K562 (cell line): ENCODE data around the gene CDKN2D. TPM values are rescaled to one million over a fixed set of nuclear protein-coding genes. Genes with fewer than 3 reads are reported as not detected.

Source experiments
- ATF4 ChIP-seq: fragments of 450-650 bp; formaldehyde crosslinking; IDR thresholded peaks from 2 replicates; pipeline ENCODE4 v1.4.0; 2022; ENCODE audit warnings: mild to moderate bottlenecking, moderate library complexity
- CBX2 ChIP-seq: fragments of 200-600 bp; sonication (generic); IDR thresholded peaks from one replicate; pipeline ENCODE4 v1.6.1; 2012; ENCODE audit warnings: mild to moderate bottlenecking, low read length, inconsistent platforms; ENCODE audit not compliant: insufficient read depth, poor library complexity, severe bottlenecking
- CBX8 ChIP-seq: fragments of 200-600 bp; sonication (generic); IDR thresholded peaks from 2 replicates; pipeline ENCODE4 v1.6.1; 2012; ENCODE audit warnings: borderline replicate concordance, mixed run types, low read depth, mild to moderate bottlenecking, moderate library complexity, mixed read lengths, low read length, control low read depth, inconsistent platforms; ENCODE audit not compliant: poor library complexity, severe bottlenecking; ENCODE audit errors: extremely low read depth
- CTBP1 ChIP-seq: fragments of 450-650 bp; IDR thresholded peaks from 2 replicates; pipeline ENCODE4 v1.6.1; 2016; ENCODE audit warnings: borderline replicate concordance
- DMBX1 ChIP-seq: fragments of 250-450 bp; sonication (Bioruptor Pico); IDR thresholded peaks from 2 replicates; pipeline ENCODE4 v1.8.0; 2022; ENCODE audit warnings: inconsistent platforms, mild to moderate bottlenecking, moderate library complexity, borderline replicate concordance
- EWSR1 ChIP-seq: fragments of 450-650 bp; IDR thresholded peaks from 2 replicates; pipeline ENCODE4 v1.6.1; 2018; ENCODE audit warnings: borderline replicate concordance, mild to moderate bottlenecking, low read depth, moderate library complexity; ENCODE audit not compliant: partially characterized antibody
- GABPB1 ChIP-seq: sonication (generic); formaldehyde crosslinking; IDR thresholded peaks from 2 replicates; pipeline ENCODE4 v1.8.0; 2022; ENCODE audit warnings: mild to moderate bottlenecking, missing genetic modification reagents
- HDAC6 ChIP-seq: IDR thresholded peaks from 2 replicates; pipeline ENCODE4 v1.6.1; 2012; ENCODE audit warnings: low read depth, mild to moderate bottlenecking, control low read depth, inconsistent platforms, low read length, moderate library complexity
- HMGN3 ChIP-seq: IDR thresholded peaks from 2 replicates; pipeline ENCODE4 v1.6.1; 2011; ENCODE audit warnings: borderline replicate concordance, low read depth, mild to moderate bottlenecking, mixed read lengths, low read length; ENCODE audit not compliant: insufficient read length; ENCODE audit errors: extremely low read depth
- NFRKB ChIP-seq: fragments of 450-650 bp; IDR thresholded peaks from 2 replicates; pipeline ENCODE4 v1.6.1; 2016; ENCODE audit warnings: low read depth
- NR3C1 ChIP-seq: sonication (generic); formaldehyde crosslinking; IDR thresholded peaks from 2 replicates; pipeline ENCODE4 v1.8.1; 2022; ENCODE audit warnings: missing genetic modification reagents
- OTX1 ChIP-seq: fragments of 450-650 bp; formaldehyde crosslinking; IDR thresholded peaks from 2 replicates; pipeline ENCODE4 v1.4.0; 2022; ENCODE audit warnings: mild to moderate bottlenecking
- POLR2A ChIP-seq: fragments of 450-650 bp; conservative IDR thresholded peaks from 2 replicates; pipeline ENCODE4 v1.6.1; 2016
- SMARCC2 ChIP-seq: fragments of 450-650 bp; IDR thresholded peaks from 2 replicates; pipeline ENCODE4 v1.6.1; 2017; ENCODE audit warnings: antibody characterized with exemption, moderate library complexity, mild to moderate bottlenecking, low read depth
- TCF3 ChIP-seq: sonication (generic); formaldehyde crosslinking; IDR thresholded peaks from 2 replicates; pipeline ENCODE4 v1.4.0; 2020; ENCODE audit warnings: mild to moderate bottlenecking, missing genetic modification reagents
- TEAD1 ChIP-seq, 2 experiments: fragments of 450-650 bp in 1 of 2; sonication (generic) in 1 of 2; formaldehyde crosslinking; IDR thresholded peaks; 2 replicates each; pipeline versions ENCODE4 v1.4.0 to v1.8.0; 2020 to 2022; ENCODE audit warnings: mild to moderate bottlenecking in 2 of 2, missing genetic modification reagents in 1 of 2
- ZBTB12 ChIP-seq: fragments of 250-450 bp; sonication (Bioruptor Pico); IDR thresholded peaks from 2 replicates; pipeline ENCODE4 v1.4.0; 2020
- ZNF184 ChIP-seq: sonication (generic); formaldehyde crosslinking; IDR thresholded peaks from 2 replicates; pipeline ENCODE4 v1.5.0; 2020; ENCODE audit warnings: missing genetic modification reagents
- ZNF354B ChIP-seq: fragments of 250-450 bp; sonication (Bioruptor Pico); IDR thresholded peaks from 2 replicates; pipeline ENCODE4 v1.4.0; 2020
- ZNF583 ChIP-seq: fragments of 250-450 bp; sonication (Bioruptor Pico); IDR thresholded peaks from 2 replicates; pipeline ENCODE4 v1.4.0; 2020
- ZZZ3 ChIP-seq: fragments of 450-650 bp; IDR thresholded peaks from 2 replicates; pipeline ENCODE4 v1.6.1; 2016; ENCODE audit warnings: antibody characterized with exemption, mild to moderate bottlenecking, moderate library complexity
- polyA plus RNA-seq, 8 experiments: library from polyadenylated mRNA; depleted of rRNA in 4 of 8; stranded (reverse) in 5 of 8; unstranded in 3 of 8; fragments of >200 nt; fragmentation: Nextera tagmentation in 2 of 8; fragmentation: Illumina TruSeq in 1 of 8; extraction: Ambion mirVana in 2 of 8; extraction: Trizol in 1 of 8; gene quantifications; 2 replicates each; pipeline versions ENCODE4 v1.2.1 to v1.2.3, GENCODE V29; 2011 to 2014; ENCODE audit warnings: inconsistent platforms in 1 of 8, missing spikeins in 1 of 8
- total RNA-seq, 7 experiments: library from RNA; depleted of rRNA in 6 of 7; stranded (reverse); fragments of >200 nt in 6 of 7; fragmentation: Illumina TruSeq in 2 of 7; extraction: Trizol in 2 of 7; gene quantifications; 2 replicates each; pipeline versions ENCODE4 v1.2.1 to v1.2.3, GENCODE V29; 2011 to 2021; ENCODE audit warnings: low replicate concordance in 1 of 7
- TF ChIP-seq, protein P1 (sequence below): fragments of 450-650 bp; IDR thresholded peaks from 2 replicates; pipeline ENCODE4 v1.7.1; 2018; ENCODE audit warnings: mild to moderate bottlenecking, low read depth; ENCODE audit not compliant: partially characterized antibody

The CDKN2D gene
- total and polyA plus RNA-seq, 9 of the 15 experiments (the other 6 are each of a cell fraction or from before 2014, with no cell fraction given): 0.41 to 8.2 (median 3.7) TPM

- TF ChIP-seq ZBTB12 (no peak), CBX8 (no peak), SMARCC2 (no peak), EWSR1 (no peak), HMGN3 (peak; percentile 63), ZZZ3 (no peak), DMBX1 (CRISPR knock-in tag) (no peak), HDAC6 (no peak), POLR2A (peak; percentile 72), TEAD1 (CRISPR knock-in tag; IDR thresholded peaks at IDR 0.05) (no peak), TCF3 (peak; percentile 36; the same call in 1 of the 2 replicates), NFRKB (0 out of 2 replicates have a peak, but pooled peaks have one; percentile 50), NR3C1 (CRISPR knock-in tag) (0 out of 2 replicates have a peak, but pooled peaks have one; percentile 45), OTX1 (CRISPR knock-in tag) (no peak), GABPB1 (CRISPR knock-in tag) (peak; percentile 33; the same call in 1 of the 2 replicates), ZNF184 (CRISPR knock-in tag) (no peak), ZNF583 (CRISPR knock-in tag) (no peak), CTBP1 (0 out of 2 replicates have a peak, but pooled peaks have one; percentile 8), CBX2 (no peak), ATF4 (CRISPR knock-in tag) (no peak), ZNF354B (CRISPR knock-in tag) (no peak)
- TF ChIP-seq, protein P1, sequence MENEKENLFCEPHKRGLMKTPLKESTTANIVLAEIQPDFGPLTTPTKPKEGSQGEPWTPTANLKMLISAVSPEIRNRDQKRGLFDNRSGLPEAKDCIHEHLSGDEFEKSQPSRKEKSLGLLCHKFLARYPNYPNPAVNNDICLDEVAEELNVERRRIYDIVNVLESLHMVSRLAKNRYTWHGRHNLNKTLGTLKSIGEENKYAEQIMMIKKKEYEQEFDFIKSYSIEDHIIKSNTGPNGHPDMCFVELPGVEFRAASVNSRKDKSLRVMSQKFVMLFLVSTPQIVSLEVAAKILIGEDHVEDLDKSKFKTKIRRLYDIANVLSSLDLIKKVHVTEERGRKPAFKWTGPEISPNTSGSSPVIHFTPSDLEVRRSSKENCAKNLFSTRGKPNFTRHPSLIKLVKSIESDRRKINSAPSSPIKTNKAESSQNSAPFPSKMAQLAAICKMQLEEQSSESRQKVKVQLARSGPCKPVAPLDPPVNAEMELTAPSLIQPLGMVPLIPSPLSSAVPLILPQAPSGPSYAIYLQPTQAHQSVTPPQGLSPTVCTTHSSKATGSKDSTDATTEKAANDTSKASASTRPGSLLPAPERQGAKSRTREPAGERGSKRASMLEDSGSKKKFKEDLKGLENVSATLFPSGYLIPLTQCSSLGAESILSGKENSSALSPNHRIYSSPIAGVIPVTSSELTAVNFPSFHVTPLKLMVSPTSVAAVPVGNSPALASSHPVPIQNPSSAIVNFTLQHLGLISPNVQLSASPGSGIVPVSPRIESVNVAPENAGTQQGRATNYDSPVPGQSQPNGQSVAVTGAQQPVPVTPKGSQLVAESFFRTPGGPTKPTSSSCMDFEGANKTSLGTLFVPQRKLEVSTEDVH: no peak
Measured at GRCh38 chr19:10602330-10603083, 33.7 kb upstream of the CDKN2D start (continued).
